GM10248 (cell line): ENCODE results near the gene MTIF3.

ENCODE experiments used
- CTCF ChIA-PET: fragments of 300-600 bp; sonication (Branson Sonifier 250); formaldehyde crosslinking; extraction: SDS; loops from one replicate; lab custom pipeline; 2021; ENCODE audit warnings: antibody characterized with exemption; lab: Yijun Ruan, JAX
- POLR2A ChIA-PET: fragments of 350-650 bp; sonication (Branson Sonifier 250); formaldehyde crosslinking; extraction: SDS; loops from one replicate; lab custom pipeline; 2020; ENCODE audit warnings: antibody characterized with exemption; lab: Yijun Ruan, JAX
- DNase-seq: peaks from one replicate; pipeline ENCODE4 v3.0.0; 2012; ENCODE audit errors: extremely low spot score
- TF ChIP-seq, protein P1 (sequence below): IDR thresholded peaks from 2 replicates; pipeline ENCODE4 v1.5.1; 2012; ENCODE audit warnings: mild to moderate bottlenecking, low read depth; ENCODE audit errors: extremely low read depth, missing control alignments, control extremely low read depth

The MTIF3 gene

GRCh38 chr13:27396252-27396846, 54.0 kb downstream of the MTIF3 start:
- ChIA-PET POLR2A (no interaction called here), CTCF (interaction anchor here (1.1 to 2.0 kb wide), 3 partner anchors 21 to 607 kb away, joined by 3 to 8 read pairs (median 7); no protein-coding TSS in a partner anchor)
- TF ChIP-seq, protein P1, sequence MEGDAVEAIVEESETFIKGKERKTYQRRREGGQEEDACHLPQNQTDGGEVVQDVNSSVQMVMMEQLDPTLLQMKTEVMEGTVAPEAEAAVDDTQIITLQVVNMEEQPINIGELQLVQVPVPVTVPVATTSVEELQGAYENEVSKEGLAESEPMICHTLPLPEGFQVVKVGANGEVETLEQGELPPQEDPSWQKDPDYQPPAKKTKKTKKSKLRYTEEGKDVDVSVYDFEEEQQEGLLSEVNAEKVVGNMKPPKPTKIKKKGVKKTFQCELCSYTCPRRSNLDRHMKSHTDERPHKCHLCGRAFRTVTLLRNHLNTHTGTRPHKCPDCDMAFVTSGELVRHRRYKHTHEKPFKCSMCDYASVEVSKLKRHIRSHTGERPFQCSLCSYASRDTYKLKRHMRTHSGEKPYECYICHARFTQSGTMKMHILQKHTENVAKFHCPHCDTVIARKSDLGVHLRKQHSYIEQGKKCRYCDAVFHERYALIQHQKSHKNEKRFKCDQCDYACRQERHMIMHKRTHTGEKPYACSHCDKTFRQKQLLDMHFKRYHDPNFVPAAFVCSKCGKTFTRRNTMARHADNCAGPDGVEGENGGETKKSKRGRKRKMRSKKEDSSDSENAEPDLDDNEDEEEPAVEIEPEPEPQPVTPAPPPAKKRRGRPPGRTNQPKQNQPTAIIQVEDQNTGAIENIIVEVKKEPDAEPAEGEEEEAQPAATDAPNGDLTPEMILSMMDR: no peak
- no peak for DNase-seq

DNA sequence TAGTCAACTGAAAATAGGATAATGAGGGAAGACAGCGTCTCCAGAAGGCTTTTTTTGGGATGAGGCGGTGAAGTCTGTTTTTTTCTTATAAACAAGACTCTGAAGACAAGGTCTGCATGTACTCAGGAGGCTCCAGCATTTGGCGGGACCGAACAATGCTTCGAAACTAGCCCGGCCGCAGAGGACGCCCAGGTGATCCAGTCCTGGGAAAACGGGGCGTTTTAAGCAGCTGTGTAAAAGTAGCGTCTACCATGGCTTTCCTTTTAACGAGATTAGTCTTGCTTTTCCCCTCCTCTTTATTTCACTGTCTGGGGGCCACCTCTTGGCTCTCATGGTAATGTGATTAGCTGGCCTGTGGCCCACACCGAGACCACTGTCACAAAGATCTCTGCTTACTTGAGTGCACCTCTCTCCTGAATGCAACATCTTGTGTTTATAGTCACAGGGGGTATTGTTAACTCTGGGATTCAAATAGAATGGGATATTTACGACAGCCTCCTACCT, 55.3 kb downstream of the MTIF3 start:
- TF ChIP-seq, protein P1: no peak
- no peak for DNase-seq
- CTCF ChIA-PET: interaction anchor here (1.1 to 2.8 kb wide), 5 partner anchors 20 to 431 kb away, joined by 3 to 9 read pairs (median 7); no protein-coding TSS in a partner anchor
- POLR2A ChIA-PET: no interaction called here

DNA sequence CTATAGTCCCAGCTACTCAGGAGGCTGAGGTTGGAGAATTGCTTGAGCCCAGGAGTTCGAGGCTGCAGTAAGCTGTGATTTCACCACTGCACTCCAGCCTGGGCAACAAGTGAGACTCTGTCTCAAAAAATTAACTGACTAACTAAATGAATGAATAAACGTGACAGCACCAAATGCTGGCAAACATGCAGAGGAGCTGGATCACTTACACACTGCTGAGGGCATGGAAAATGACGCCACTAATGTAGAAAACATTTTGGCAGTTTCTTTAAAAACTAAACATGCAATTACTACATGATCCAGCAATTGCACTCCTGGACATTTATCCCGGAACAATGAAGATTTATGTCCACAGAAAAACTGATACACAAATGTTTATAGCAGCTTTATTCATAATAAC, 57.3 kb downstream of the MTIF3 start:
- no peak for DNase-seq
- POLR2A ChIA-PET: no interaction called here
- TF ChIP-seq, protein P1: no peak
- CTCF ChIA-PET: interaction anchor here (1.0 to 2.8 kb wide), 3 partner anchors 21 to 433 kb away, joined by 3 to 9 read pairs (median 4); no protein-coding TSS in a partner anchor

GRCh38 chr13:27391471-27391870, 58.9 kb downstream of the MTIF3 start:
- TF ChIP-seq, protein P1: no peak
- ChIA-PET CTCF (no interaction called here), POLR2A (no interaction called here)
- DNase-seq: no peak

GRCh38 chr13:27389891-27390290, 60.5 kb downstream of the MTIF3 start:
- CTCF ChIA-PET: interaction anchor here (1.1 to 1.3 kb wide), 3 partner anchors 13 to 440 kb away, joined by 3 to 5 read pairs (median 3); no protein-coding TSS in a partner anchor
- POLR2A ChIA-PET: no interaction called here
- TF ChIP-seq, protein P1: no peak

GRCh38 chr13:27388241-27388640, 62.1 kb downstream of the MTIF3 start:
- CTCF ChIA-PET: interaction anchor here (0.7 kb wide), 1 partner anchor 671 kb away, joined by 3 read pairs; no protein-coding TSS in a partner anchor
- TF ChIP-seq, protein P1: no peak
- POLR2A ChIA-PET: no interaction called here
- DNase-seq: no peak

More at GRCh38 chr13:27389891-27390290, 60.5 kb downstream of the MTIF3 start:
- no peak for DNase-seq
